IPS DF 19.7 (cell line): ENCODE results near the gene PRKCB.
A peak's percentile ranks its signal among the peaks of the same experiment; 100 is the strongest.
"Not testable (repeated sequence)": the region's sequence is repeated elsewhere in the genome, so short reads cannot be mapped to it uniquely, and the experiment has no call there.

ENCODE experiments used
- DNase-seq: peaks from one replicate; pipeline ENCODE4 v3.0.0-alpha.2; 2013; ENCODE audit warnings: low read depth, low spot score

The PRKCB gene

DNA sequence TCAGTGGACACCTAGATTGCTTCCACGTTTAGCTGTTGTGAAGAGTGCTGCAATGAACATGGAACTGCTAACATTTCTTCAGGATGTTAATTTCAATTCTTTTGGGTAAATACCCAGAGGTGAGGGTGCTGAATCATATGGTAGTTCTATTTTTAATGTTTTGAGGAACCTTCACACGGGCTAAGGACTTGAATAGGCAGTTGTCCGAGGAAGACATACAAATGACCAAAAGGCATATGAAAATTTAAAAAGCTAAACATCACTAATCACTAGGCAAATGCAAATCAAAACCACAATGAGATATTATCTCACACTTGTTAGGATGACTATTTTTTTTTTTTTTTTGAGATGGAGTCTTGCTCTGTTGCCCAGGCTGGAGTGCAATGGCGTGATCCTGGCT lies 173.3 kb downstream of the PRKCB start:
- no peak for DNase-seq

DNA sequence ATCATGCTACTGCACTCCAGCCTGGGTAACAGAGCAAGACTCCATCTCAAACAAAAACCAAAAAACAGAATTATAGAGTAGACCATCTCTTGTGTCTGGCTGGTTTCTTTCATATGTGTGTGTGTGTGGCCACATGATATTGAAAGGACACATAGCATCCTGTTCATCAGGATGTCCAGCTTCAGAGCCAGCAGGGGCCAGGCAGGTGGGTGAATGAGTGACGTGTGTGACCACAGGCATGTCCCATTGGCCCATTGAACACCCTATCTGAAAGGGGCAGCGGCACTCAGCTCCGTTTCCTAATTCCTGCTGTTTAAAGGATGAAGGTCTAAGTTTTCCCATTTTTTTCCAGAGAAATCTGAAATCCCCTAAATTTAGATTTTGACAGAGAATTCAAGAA lies 174.2 kb downstream of the PRKCB start:
- no peak for DNase-seq

DNA sequence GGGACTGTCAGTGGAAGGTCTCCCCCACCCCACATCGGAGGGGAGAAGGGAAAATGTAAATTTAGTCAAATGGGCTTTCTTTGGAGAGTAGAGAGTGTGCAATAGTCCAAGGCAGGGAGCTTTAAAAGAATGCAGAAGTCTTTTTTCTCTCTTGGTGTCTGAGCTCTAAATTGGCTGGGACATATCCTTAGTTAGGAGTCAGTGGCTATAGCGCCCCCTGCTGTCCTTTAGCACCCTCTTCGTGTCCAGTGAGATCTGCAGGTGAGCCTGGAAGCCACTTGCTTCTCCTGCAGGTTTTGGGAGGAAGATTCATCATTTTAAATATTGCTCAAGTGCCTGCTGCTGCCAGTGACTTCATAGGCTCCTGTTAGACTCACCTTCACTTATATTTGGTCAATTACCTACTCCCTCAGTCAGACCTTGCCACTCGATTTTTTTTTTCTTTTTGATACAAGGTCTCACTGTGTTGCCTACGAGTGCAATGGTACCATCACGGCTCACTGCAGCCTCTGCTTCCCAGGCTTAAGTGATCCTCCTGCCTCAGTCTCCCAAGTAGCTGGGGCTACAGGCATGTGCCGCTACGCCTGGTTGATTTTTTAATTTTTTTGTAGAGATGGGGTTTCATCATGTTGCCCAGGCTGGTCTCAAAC lies 174.8 kb downstream of the PRKCB start:
- peak; percentile 33 for DNase-seq

DNA sequence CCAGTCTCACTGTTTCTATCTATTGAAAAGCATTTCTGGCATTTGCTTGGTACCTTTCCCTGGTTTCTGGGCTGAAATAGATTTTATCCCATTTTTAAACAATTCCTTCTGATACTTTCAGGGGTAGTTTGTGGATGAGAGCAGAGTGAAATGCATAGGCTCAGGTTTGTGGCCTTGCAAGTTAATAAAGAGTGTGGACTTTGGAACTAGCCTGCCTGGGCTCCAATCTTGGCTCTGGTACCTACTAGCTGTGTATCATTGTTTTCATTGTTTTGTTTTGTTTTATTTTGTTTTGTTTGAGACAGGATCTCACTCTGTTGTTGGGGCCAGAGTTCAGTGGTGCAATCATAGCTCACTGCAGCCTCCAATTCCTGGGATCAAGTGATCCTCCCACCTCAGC lies 175.5 kb downstream of the PRKCB start:
- no peak for DNase-seq

DNA sequence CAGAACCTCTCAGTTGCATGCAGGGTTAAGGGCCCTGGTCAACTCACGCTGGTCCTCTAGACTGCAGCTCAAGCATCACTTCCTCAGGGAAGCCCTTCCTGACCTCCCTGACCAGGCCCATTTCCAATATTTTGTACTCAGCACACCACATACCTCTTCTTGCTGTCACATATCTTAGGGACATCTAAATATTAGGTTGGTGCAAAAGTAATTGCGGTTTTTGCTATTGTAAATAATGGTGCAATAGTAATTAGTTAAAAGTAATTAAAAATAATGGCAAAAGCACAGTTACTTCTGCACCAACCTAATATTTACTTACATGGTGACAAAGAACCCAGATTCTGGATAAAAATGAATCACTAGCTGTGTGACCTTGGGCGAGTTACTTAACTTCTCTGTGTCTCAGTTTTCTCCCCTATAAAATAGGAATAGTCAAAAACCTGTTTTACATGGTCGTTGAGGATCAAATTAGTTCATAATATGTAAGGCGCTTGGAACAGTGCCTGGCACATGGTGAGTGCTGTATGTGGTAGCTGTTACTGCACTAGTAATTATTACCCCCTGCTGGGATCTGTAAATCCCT lies 177.4 kb downstream of the PRKCB start:
- DNase-seq: no peak

DNA sequence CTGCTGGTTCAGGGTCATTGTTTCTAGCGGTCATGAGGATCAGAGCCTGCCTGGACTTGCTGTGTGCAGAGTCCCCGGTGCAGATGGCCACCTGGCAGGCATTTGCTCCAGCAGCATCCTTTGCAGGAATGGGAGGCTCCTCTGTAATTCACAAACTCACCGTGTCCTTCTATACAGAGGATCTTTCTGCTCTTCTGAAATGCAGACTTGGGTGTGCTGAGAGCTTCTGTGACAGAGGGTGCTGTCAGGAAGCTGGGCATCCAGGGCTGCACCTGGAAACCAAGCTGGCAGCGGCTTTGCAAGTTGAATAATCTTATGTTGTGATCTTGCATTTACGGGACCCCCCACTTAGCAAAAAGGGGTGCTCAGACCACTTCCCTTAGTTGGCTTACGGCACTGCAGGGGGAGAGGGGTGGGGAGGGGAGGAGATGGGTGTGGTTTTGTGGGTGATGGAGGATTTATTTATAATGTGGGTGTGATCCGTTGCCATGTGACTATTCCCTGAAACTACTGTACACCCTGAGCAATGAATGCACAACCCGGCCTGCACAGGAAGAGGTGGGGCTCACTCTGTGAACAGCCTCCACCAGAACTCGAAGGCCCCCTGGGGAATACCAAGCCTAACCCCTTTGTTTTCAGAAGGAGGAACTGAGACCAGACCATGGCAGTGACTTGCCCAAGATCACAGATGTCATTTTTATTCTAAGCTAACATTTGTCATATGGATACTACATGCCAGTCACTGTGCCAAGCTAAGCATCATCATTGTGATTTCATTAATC lies 178.3 kb downstream of the PRKCB start:
- no peak for DNase-seq

DNA sequence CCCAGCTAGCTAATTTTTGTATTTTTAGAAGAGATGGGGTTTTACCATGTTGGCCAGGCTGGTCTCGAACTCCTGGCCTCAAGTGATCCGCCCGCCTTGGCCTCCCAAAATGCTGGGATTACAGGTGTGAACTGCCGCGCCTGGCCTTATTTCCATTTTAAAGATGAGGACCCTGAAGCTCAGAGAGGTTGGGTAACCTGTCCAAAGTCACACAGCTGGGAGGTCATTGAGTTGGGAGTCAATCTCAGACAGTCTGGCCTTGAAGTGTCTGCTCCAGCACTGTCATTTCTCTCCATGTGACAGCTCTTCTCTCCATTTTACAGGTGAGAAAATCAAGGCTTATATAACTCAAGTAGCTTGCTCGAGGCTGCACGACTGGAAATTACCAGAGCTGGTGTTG lies 179.2 kb downstream of the PRKCB start:
- DNase-seq: not testable (repeated sequence)

DNA sequence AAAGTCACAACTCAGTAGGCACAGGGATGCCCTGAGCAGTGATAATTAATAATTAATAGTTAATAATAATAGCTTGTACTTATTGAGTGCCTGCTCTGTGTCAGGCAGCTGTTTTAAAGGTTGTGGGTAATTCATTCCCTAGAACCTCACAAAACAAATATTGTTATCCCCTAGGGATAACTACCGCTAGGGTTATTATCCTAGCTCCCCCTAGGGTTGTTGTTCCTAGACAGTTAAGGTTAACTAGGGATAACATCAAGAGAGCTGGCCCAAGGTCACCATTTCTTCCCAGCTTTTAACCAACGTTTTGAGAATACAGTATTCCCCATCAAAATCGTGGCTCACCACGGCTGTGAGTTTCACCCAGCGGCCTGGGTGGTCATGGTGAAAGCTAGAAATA lies 180.1 kb downstream of the PRKCB start:
- DNase-seq: no peak

DNA sequence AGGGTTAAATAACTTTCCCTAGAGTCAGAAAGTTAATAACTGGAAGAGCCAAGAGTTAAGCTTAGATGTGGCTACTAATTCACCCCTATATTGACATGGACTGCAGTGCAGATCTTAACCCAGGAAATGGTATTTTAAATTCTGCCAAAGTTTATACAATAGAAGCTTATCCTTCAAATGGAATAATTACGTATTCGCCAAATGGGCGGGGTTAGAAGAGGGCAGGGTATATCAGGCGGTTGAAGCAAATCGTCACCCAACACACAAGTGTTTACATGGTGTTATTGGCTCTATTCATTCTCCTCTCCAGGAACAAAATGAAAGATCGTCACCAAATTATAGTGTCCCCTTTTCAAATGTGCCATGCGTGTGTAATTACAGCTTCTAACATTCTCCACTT lies 182.7 kb downstream of the PRKCB start:
- no peak for DNase-seq

DNA sequence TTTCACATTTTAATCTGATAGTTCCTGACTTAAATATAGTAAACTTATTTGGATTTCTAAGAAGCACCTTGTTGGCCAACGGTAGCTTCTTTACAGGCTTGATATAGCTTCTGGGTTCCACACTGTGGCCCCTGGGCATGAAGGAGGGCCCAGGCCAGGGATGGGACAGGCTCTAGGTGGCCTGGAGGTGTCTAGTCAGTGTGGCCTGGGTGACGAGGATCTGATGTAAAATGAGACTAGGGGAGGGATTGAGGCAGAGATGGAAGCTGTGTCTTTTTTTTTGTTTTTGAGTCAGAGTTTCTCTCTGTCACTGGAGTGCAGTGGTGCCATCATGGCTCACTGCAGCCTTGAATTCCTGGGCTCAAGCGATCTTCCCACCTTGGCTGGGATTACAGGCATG lies 187.0 kb downstream of the PRKCB start:
- DNase-seq: no peak

DNA sequence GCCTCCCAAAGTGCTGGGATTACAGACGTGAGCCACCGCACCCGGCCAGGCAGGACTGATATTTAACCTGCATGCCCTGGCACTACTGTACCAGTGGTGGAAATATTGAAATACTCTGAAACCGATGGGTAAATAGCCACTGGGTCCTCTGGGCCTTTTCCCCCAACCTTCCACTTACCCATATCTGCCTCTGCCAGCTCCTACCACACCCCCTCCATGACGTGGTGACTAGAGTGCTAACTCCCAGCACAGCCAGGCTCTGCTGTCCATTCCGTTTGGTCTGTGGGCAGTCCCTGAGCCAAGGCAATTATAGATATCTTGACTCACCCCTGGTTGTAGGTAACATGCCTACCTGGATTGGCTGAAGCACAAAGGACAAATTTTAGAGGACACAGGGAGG lies 187.8 kb downstream of the PRKCB start:
- DNase-seq: no peak

DNA sequence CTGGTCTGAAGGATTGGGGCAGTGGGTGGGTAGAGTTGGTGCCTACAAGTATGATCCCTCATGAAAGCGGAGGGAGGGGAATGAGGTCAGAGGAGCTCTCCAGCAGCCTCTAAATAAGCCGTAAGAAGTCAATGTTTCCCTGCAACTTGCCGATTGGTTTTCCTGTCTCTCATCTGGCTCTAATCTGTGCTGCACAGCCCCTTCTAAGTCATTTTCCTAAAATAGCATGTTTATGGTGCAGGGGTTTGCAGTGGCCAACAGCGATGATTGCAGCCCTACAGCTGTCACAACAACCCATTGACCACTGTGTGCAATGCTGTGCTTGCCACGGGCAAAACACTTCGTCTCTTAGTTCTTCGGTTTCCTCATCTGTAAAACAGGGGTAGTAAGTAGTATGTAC lies 189.2 kb downstream of the PRKCB start:
- DNase-seq: no peak

DNA sequence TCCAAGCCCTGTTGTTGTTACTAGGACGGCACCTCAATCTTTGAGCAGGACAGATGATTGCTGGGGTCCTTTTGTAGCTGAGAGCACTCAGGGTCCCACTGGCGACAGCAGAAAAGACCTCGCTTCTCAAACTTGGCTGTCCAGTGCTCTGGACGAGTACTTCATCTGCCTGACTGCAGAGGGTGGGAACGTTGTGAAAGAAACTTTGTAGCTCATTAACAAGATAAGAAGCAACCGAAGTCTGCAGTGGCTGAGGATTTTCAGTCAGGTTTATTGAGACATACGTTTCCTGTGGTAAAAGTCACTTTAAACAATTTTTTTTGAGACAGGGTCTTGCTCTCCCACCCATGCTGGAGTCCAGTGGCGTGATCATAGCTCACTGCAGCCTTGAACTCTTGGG lies 191.7 kb downstream of the PRKCB start:
- no peak for DNase-seq

DNA sequence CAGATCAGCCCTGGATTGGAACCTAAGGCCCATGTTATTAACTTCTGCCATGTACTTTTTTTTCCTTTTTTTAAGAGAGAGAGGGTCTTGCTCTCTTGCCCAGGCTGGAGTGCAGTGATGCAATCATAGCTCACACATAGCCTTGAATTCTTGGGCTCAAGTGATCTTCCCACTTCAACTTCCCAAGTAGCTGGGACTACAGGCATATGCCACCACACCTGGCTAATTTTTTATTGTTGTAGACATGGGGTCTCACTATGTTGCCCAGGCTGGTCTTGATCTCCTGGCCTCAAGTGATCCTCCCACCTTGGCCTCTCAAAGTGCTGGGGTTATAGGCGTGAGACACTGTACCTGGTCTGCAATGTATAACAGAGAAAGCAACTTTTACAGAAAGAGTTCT lies 194.1 kb downstream of the PRKCB start:
- not testable (repeated sequence) for DNase-seq

DNA sequence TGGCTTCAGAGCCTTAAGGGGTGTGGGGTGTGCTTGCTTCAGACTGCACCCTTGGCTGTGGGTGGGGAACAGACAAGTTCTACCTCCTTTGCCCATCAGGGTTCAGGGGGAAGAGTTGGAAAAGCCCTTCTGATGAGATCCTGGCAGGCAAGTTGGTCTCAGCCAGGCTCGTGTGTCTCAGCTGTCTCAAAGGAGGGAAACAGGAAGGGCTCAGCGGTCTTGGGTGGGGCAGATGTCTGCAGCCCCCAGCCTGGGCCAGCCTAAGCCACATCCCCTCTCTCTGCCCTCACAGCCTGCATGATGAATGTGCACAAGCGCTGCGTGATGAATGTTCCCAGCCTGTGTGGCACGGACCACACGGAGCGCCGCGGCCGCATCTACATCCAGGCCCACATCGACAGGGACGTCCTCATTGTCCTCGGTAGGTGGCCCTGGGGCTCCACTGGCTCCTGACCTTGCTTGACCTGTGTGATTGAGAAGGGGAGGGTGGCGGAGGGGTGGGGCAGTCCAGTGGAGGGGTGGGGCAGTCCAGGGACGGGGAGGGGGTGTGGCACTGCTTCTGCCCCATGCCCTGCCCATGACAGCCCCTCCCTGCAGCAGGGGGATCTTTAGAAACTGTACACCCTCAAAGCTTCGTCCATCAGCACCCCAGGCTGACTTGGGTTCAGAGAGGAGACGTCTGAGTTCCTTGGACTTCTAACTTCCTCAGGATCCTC lies 199.5 kb downstream of the PRKCB start:
- no peak for DNase-seq

DNA sequence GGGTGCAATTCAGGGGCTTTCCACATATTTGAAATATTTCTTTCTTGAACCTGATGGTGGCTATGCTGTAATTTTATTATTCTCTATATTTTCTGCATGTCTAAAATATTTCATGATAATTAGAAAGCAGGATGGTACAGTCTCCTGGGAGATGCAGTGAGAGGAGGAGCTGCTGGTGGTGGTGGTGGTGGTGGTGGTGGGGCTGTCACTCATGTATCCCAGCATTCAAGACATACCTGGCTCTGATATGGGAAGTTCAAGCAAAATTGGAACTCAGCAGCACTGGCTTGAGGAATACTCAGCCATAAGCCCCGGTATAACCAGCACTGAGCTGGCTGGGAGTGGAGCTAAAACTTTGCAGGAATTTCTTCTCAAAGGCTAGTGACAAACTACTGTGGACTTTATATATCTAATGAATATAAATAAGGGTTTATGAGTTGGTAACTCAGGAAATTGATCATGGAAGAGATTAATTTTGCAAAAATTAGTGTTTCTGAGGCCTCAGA lies 200.3 kb downstream of the PRKCB start:
- no peak for DNase-seq

DNA sequence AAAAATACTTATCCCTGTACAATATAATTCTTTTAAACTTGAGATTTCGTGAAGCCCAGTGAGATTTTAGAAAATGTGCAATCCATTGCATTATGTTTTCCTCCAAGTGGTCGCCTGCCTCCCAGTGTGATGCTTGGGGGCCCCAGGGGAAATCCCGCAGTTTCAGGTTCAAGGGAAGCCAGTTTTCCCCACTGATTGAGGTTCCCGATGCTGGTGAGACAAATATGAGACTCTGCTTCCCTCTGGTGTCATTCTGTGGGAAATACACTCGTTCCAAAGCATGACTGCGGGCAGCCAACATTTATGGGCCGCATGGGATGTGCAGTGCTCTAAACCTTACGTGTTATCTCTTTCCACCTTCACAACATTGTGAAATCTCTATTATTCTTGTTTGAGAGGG lies 200.8 kb downstream of the PRKCB start:
- no peak for DNase-seq

DNA sequence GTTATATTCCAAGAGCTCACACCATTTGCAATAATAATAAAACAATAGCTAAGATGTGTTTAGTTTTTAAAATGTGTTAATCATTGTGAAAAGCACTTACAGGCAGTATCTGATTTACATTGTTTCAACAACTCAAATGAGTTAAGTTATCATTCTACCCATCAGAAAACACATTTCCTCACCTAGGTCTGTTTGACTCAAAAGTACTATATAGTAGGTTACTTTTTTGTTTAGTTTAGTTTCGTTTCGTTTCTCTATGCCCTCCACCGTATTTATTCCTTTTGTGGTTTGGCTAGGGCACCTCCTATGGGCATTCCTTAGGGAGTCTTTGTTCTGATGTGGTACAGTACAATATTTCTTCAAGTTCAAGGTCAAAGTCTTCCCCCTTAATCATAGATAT lies 201.6 kb downstream of the PRKCB start:
- DNase-seq: no peak

DNA sequence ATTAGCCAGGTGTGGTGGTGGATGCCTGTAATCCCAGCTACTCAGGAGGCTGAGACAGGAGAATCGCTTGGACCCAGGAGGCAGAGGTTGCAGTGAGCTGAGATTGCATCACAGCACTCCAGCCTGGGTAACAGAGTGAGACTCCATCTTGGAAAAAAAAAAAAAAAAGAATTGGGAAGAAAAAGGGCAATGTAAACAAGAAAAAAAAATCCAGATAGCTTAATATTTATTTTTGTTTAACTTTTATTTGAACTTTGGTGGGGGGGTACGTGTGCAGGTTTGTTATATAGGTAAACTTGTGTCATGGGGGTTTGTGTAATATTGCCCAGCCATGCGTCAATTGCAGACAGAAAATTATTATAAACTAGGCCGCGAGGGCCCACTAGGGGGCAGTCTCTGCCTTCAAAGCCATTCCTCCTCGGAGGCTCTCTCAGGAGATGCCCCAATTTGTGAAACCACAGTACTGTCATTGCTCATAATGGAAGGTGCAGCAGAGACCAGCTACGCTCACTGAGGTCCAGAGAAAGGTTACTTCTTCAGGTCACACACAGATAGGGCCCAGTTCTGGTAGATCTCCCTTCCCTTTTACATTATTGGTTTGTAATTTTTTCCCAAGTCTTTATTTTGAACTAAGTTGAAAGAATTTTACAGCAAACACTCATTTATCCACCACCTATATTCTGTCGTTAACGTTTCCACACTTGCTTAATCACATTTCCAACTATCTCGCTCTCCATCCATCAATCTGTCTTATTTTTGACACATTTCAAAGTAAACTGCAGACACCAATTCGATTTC lies 206.2 kb downstream of the PRKCB start:
- DNase-seq: no peak

DNA sequence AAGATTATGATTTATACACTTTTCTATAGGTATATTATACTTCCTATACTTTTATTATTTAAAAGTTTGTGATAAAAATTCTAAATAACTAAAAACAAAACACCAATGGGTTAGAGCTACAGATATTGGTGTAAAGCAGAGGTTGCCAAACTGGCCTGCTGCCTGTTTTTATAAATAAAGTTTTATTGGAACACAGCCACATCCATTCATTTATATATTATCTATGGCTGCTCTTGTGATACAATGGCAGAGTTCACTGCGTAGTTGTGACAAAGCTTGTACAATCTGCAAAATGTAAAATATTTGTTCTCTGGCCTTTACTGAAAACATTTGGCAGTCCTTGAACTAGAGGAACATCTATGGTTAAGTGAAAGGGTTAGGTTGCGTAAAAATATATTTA lies 208.7 kb downstream of the PRKCB start:
- no peak for DNase-seq

DNA sequence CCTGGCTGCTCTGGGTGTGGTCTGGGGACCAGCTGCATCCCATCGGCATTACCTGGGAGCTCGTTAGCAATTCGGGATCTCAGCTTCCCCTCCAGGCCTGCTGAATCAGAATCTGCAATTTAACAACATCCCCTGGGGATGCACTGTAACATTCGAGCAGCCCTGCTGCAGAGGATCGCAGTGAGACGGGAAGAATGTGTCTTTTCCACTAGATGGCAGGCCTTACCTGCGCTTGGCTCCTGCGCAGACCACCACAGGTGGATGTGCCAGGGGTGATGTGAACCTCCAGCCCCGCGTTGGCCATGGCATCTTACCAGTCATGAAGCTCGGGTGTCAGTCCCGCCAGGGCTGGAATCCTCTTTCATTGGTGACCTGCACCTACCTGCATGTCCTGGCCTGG lies 209.9 kb downstream of the PRKCB start:
- DNase-seq: no peak

DNA sequence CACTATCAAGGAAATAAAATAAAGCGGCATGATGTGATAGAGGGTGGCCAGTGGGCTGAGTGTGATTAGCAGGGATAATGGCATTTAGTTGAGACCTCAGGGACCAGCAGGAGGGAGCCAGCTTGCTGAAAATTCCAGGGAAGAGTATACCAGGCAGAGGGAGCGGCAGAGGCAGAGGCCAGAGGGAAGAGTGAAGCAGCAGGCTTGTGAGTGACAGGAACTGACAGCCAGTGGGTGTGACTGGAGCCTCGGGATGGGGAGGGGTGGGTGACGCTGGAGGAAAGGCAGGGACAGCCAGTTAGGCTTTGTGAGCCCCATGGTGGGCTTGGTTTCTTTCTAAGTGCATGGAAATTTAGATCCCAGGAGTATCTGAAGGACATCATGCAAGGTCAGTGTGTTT lies 210.7 kb downstream of the PRKCB start:
- no peak for DNase-seq
